Tibial artery (tissue), 4 donors: ENCODE data around the gene NHERF2.

ENCODE experiments used
- DNase-seq, 2 donors: peaks; one replicate each; pipeline ENCODE4 v3.0.0-alpha.2; 2019
- H3K27ac ChIP-seq, 2 donors: fragments of 200-600 bp; sonication (generic) in 1 of 2; 1 replicate in 1 of 2; 2 replicates in 1 of 2; pipeline ENCODE4 v1.5.1; 2018 to 2019; ENCODE audit warnings: mild to moderate bottlenecking in 1 of 2
- H3K27me3 ChIP-seq, 2 donors: fragments of 200-600 bp; sonication (generic) in 1 of 2; one replicate each; pipeline versions ENCODE4 v1.5.1 to v1.6.0; 2016 to 2019
- H3K36me3 ChIP-seq, 3 donors: fragments of 200-600 bp; sonication (generic) in 2 of 3; one replicate each; pipeline ENCODE4 v1.5.1; 2016 to 2019; ENCODE audit warnings: mild to moderate bottlenecking in 2 of 3
- H3K4me1 ChIP-seq, 4 donors: fragments of 200-600 bp; sonication (generic) in 2 of 4; 1 replicate in 3 of 4; 2 replicates in 1 of 4; pipeline ENCODE4 v1.5.1; 2016 to 2019
- H3K4me3 ChIP-seq, 2 donors: fragments of 200-600 bp; sonication (generic) in 1 of 2; 1 replicate in 1 of 2; 2 replicates in 1 of 2; pipeline ENCODE4 v1.5.1; 2018 to 2019; ENCODE audit warnings: mild to moderate bottlenecking in 2 of 2
- H3K9me3 ChIP-seq, 3 donors: fragments of 200-600 bp; sonication (generic) in 1 of 3; one replicate each; pipeline ENCODE4 v1.5.1; 2016 to 2019
- CTCF ChIP-seq, 2 experiments: fragments of 200-600 bp in 1 of 2; fragments of 450-650 bp in 1 of 2; IDR thresholded peaks; one replicate each; pipeline ENCODE4 v1.5.1; 2017 to 2019; ENCODE audit warnings: antibody characterized with exemption in 2 of 2, mild to moderate bottlenecking in 1 of 2, moderate library complexity in 1 of 2
- intact Hi-C: fragments of 100-400 bp; cut with DNase I; formaldehyde crosslinking; loops from one replicate; pipeline ENCODE4 v1.15.0; 2023; ENCODE audit warnings: low total_unique reads

Gene NHERF2

GRCh38 chr16:1989209-1990100 lies 37.2 kb upstream of the NHERF2 start, which contains the start of gene SYNGR3:
Gene SYNGR3 (plus strand): TSS chr16:1989970. CDS start chr16:1990103, 133 bp downstream.
- DNase-seq: no peak
- no peak for TF ChIP-seq CTCF (IDR thresholded peaks at IDR 0.05)
- Histone ChIP-seq H3K4me1 (peaks cover 0 to 50% (median 40%) of the 10 kb centered on the region in 4 donors), H3K27me3 (peaks cover 3 to 48% of the 10 kb centered on the region in 2 donors), H3K36me3 (peaks cover 11 to 23% (median 11%) of the 10 kb centered on the region in 3 donors), H3K9me3 (no peaks in the 10 kb centered on the region), H3K27ac (no peak within 1 kb of the TSS), H3K4me3 (no peak within 1 kb of the TSS)
- intact Hi-C loops: no loop called here

- no peak for TF ChIP-seq CTCF (IDR thresholded peaks at IDR 0.05)
- intact Hi-C loops: no loop called here
- peaks cover 11 to 23% (median 11%) of the 10 kb centered on the region in 3 donors for H3K36me3 ChIP-seq
- H3K27ac ChIP-seq: no peak overlapping the region
- H3K9me3 ChIP-seq: no peaks in the 10 kb centered on the region
- peaks cover 3 to 48% of the 10 kb centered on the region in 2 donors for H3K27me3 ChIP-seq
- no peak overlapping the region for H3K4me3 ChIP-seq
- H3K4me1 ChIP-seq: peaks cover 0 to 44% (median 34%) of the 10 kb centered on the region in 4 donors
- no peak for DNase-seq
Observed at GRCh38 chr16:1990101-1990350, 36.7 kb upstream of the NHERF2 start.

GRCh38 chr16:1990351-1991134 lies 36.2 kb upstream of the NHERF2 start:
- peaks cover 3 to 48% of the 10 kb centered on the region in 2 donors for H3K27me3 ChIP-seq
- H3K36me3 ChIP-seq: peaks cover 9 to 23% (median 11%) of the 10 kb centered on the region in 3 donors
- H3K9me3 ChIP-seq: no peaks in the 10 kb centered on the region
- no peak for TF ChIP-seq CTCF (IDR thresholded peaks at IDR 0.05)
- no peak for DNase-seq
- no peak overlapping the region for H3K27ac ChIP-seq
- H3K4me1 ChIP-seq: peaks cover 0 to 39% (median 30%) of the 10 kb centered on the region in 4 donors
- intact Hi-C loops: no loop called here
- H3K4me3 ChIP-seq: no peak overlapping the region

GRCh38 chr16:1991135-1991551 lies 35.6 kb upstream of the NHERF2 start:
- H3K36me3 ChIP-seq: peaks cover 5 to 17% (median 5%) of the 10 kb centered on the region in 3 donors
- peaks cover 0 to 35% (median 30%) of the 10 kb centered on the region in 4 donors for H3K4me1 ChIP-seq
- intact Hi-C loops: no loop called here
- H3K4me3 ChIP-seq: no peak overlapping the region
- H3K9me3 ChIP-seq: no peaks in the 10 kb centered on the region
- no peak for DNase-seq
- peaks cover 3 to 48% of the 10 kb centered on the region in 2 donors for H3K27me3 ChIP-seq
- TF ChIP-seq CTCF (IDR thresholded peaks at IDR 0.05): no peak
- no peak overlapping the region for H3K27ac ChIP-seq

GRCh38 chr16:1991588-1991947 lies 35.1 kb upstream of the NHERF2 start:
- Histone ChIP-seq H3K27ac (no peak overlapping the region), H3K36me3 (peaks cover under 1 to 14% (median 1%) of the 10 kb centered on the region in 3 donors), H3K27me3 (peaks cover 3 to 48% of the 10 kb centered on the region in 2 donors), H3K4me3 (peak overlapping the region; percentile 41 to 42), H3K9me3 (no peaks in the 10 kb centered on the region), H3K4me1 (peaks cover 0 to 35% (median 30%) of the 10 kb centered on the region in 4 donors)
- intact Hi-C loops: no loop called here
- no peak for TF ChIP-seq CTCF (IDR thresholded peaks at IDR 0.05)
- DNase-seq: no peak
